Inferior parietal cortex (tissue), 1 donor: ENCODE measurements around the gene TRIM41.
A peak's percentile ranks its signal among the peaks of the same experiment; 100 is the strongest.
"Not testable (repeated sequence)": the region's sequence is repeated elsewhere in the genome, so short reads cannot be mapped to it uniquely, and the experiment has no call there.

Experiments
- DNase-seq: peaks from one replicate; pipeline ENCODE4 v3.0.0-alpha.2; 2016; ENCODE audit errors: extremely low spot score

TRIM41 gene

GRCh38 chr5:181248277-181248676 lies 25.2 kb downstream of the TRIM41 start:
- DNase-seq = no peak

- DNase-seq = no peak
Measured at GRCh38 chr5:181255276-181255675, 32.2 kb downstream of the TRIM41 start.

GRCh38 chr5:181255836-181256578 lies 32.9 kb downstream of the TRIM41 start:
- no peak for DNase-seq

- no peak for DNase-seq
Measured at GRCh38 chr5:181258576-181258975, 35.5 kb downstream of the TRIM41 start.

- no peak for DNase-seq
Measured at GRCh38 chr5:181259283-181259682, 36.2 kb downstream of the TRIM41 start.

- no peak for DNase-seq
Measured at GRCh38 chr5:181259974-181260719, 37.1 kb downstream of the TRIM41 start.

GRCh38 chr5:181260720-181261319 lies 37.7 kb downstream of the TRIM41 start, which contains the start of gene TRIM52:
TSS of gene TRIM52 (minus strand) at chr5:181261143. CDS start at chr5:181260813, 330 bp downstream.
- DNase-seq = peak; percentile 92

GRCh38 chr5:181261320-181262049 lies 38.4 kb downstream of the TRIM41 start:
- no peak for DNase-seq

GRCh38 chr5:181263633-181264032 lies 40.6 kb downstream of the TRIM41 start:
- no peak for DNase-seq

GRCh38 chr5:181265092-181265671 lies 42.1 kb downstream of the TRIM41 start:
- DNase-seq = no peak

GRCh38 chr5:181267291-181267904 lies 44.3 kb downstream of the TRIM41 start:
- DNase-seq = not testable (repeated sequence)

GRCh38 chr5:181267907-181268306 lies 44.8 kb downstream of the TRIM41 start:
- DNase-seq = not testable (repeated sequence)

GRCh38 chr5:181271081-181271480 lies 48.0 kb downstream of the TRIM41 start:
- DNase-seq = no peak

GRCh38 chr5:181273433-181273744 lies 50.3 kb downstream of the TRIM41 start:
- not testable (repeated sequence) for DNase-seq

- no peak for DNase-seq
Measured at GRCh38 chr5:181280251-181280762, 57.2 kb downstream of the TRIM41 start.

GRCh38 chr5:181281077-181281983 lies 58.2 kb downstream of the TRIM41 start:
- peak; percentile 11 for DNase-seq

GRCh38 chr5:181281984-181282316 lies 58.9 kb downstream of the TRIM41 start:
- no peak for DNase-seq

- DNase-seq = not testable (repeated sequence)
Measured at GRCh38 chr5:181282415-181282814, 59.3 kb downstream of the TRIM41 start.

GRCh38 chr5:181282874-181283273 lies 59.8 kb downstream of the TRIM41 start:
- DNase-seq = no peak

- no peak for DNase-seq
Measured at GRCh38 chr5:181283347-181283746, 60.3 kb downstream of the TRIM41 start.
